Islet precursor cell (in vitro differentiated cells): ENCODE data around the gene AGPAT3.
"Not testable (repeated sequence)": the region's sequence is repeated elsewhere in the genome, so short reads cannot be mapped to it uniquely, and the experiment has no call there.

Experiments used
- DNase-seq: peaks from one replicate; pipeline ENCODE4 v3.0.0-alpha.2; 2018

AGPAT3 gene

GRCh38 chr21:43885721-43886120, 20.7 kb downstream of the AGPAT3 start:
- DNase-seq, result no peak

- no peak for DNase-seq
Observed at GRCh38 chr21:43886565-43886964, 21.5 kb downstream of the AGPAT3 start.

GRCh38 chr21:43889069-43889468, 24.0 kb downstream of the AGPAT3 start:
- DNase-seq, result no peak

GRCh38 chr21:43890042-43890441, 25.0 kb downstream of the AGPAT3 start:
- no peak for DNase-seq

- DNase-seq, result no peak
Observed at GRCh38 chr21:43892334-43892733, 27.3 kb downstream of the AGPAT3 start.

- no peak for DNase-seq
Observed at GRCh38 chr21:43892984-43893535, 28.0 kb downstream of the AGPAT3 start.

GRCh38 chr21:43893536-43894205, 28.6 kb downstream of the AGPAT3 start:
- DNase-seq, result no peak

- no peak for DNase-seq
Observed at GRCh38 chr21:43894206-43894577, 29.2 kb downstream of the AGPAT3 start.

GRCh38 chr21:43895196-43895595, 30.2 kb downstream of the AGPAT3 start:
- DNase-seq, result no peak

- DNase-seq, result not testable (repeated sequence)
Observed at GRCh38 chr21:43896696-43897299, 31.8 kb downstream of the AGPAT3 start.

GRCh38 chr21:43899307-43900077, 34.5 kb downstream of the AGPAT3 start:
- no peak for DNase-seq

- DNase-seq, result no peak
Observed at GRCh38 chr21:43900078-43900385, 35.0 kb downstream of the AGPAT3 start.

GRCh38 chr21:43900690-43901089, 35.7 kb downstream of the AGPAT3 start:
- DNase-seq, result no peak

- no peak for DNase-seq
Observed at GRCh38 chr21:43902441-43902840, 37.4 kb downstream of the AGPAT3 start.

- DNase-seq, result no peak
Observed at GRCh38 chr21:43903451-43904091, 38.5 kb downstream of the AGPAT3 start.

- DNase-seq, result no peak
Observed at GRCh38 chr21:43904331-43904781, 39.3 kb downstream of the AGPAT3 start.

- no peak for DNase-seq
Observed at GRCh38 chr21:43905726-43906455, 40.9 kb downstream of the AGPAT3 start.

GRCh38 chr21:43906585-43907370, 41.8 kb downstream of the AGPAT3 start:
- no peak for DNase-seq

- no peak for DNase-seq
Observed at GRCh38 chr21:43907751-43908150, 42.7 kb downstream of the AGPAT3 start.

GRCh38 chr21:43908167-43908566, 43.1 kb downstream of the AGPAT3 start:
- no peak for DNase-seq

- no peak for DNase-seq
Observed at GRCh38 chr21:43909741-43910400, 44.8 kb downstream of the AGPAT3 start.
